T-helper 22 cell (primary cell): Measurements from ENCODE around the gene CENPP.
"Not testable (repeated sequence)": the region's sequence is repeated elsewhere in the genome, so short reads cannot be mapped to it uniquely, and the experiment has no call there.

Experiments used
- DNase-seq: peaks from one replicate; pipeline ENCODE4 v3.0.0-alpha.2; 2020; ENCODE audit warnings: low read depth

The CENPP gene

DNA sequence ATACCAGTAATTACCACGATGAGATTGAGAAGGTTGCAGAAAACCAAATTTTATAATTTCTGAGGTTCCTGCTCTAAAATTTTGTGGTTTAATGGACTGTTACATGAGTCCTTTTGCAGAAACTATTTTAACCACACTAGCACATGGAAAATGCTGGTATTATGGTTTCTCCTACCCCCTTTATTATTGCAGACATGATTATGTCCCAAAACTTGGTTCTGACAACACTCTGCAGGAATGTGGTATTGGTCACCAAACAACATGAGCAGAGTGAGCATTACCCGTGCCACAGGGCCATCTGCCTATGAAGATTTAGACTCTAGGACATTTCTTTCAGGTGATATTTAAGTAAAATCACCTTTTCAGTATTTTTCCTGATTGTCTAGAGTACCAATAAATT, 212.8 kb downstream of the CENPP start:
- DNase-seq: no peak

DNA sequence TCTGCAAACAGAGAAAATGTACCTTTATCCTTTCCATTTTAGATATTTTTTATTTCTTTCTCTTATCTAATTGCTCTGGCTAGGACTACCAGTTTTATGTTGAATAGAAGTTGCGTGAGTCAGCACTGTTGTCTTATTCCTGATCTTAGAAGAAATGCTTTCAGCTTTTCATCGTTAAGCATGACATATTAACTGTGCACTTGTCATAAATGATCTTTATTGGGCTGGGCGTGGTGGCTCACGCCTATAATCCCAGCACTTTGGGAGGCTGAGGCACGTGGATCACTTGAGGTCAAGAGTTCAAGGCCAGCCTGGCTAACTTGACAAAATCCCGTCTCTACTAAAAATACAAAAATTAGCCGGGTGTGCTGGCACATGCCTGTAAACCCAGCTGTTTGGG, 218.2 kb downstream of the CENPP start:
- DNase-seq: no peak

DNA sequence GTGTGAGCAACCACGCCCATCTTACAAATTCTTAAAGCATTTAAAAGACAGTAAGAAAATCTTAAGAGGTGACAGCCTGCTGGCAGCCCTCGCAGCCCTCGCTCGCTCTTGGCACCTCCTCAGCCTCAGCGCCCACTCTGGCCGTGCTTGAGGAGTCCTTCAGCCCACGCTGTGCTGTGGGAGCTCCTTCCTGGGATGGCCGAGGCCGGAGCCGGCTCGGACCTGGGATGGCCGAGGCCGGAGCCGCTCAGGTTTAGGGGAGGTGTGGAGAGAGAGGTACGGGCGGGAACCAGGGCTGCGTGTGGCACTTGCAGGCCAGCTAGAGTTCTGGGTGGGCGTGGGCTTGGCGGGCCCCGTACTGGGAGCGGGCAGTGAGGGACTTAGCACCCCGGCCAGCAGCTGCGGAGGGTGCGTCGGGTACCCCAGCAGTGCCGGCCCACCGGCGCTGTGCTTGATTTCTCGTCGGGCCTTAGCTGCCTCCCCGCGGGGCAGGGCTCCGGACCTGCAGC, 219.3 kb downstream of the CENPP start:
- DNase-seq: no peak

DNA sequence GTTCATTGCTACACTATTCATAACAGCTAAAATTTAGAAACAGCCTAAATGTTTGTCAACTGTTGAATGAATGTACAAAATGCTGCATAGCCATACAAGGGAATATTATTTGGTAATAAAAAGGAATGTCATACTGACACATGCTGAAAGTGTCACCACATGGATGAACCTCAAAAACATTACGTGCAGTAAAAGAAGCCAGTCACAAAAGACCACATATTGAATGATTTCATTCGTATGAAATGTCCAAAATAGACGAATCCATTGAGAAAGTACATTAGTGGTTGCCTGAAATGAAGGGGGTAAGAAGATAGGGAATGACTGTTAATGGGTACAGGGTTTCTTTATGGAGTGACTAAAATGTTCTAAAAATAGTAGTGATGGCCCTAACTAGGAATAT, 221.6 kb downstream of the CENPP start:
- DNase-seq: no peak

DNA sequence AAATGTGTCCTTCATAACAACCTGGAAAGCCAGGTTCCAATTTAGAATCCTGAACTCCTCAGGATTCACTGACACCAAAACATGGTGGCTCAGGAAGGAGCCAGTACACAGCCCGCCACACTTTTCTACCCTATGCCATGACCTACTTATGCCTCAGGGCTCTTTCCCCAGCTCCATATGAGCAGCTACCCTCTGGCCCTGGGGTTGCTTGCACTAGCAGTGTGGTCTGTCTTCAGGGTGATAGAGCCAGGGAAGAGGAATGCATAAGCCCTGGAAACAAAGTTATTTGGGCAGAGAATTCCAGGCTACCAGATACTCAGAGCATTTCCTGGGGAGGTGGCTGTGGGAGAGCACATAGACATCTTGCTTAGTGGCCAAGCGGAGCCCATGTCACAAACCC, 225.0 kb downstream of the CENPP start:
- DNase-seq: no peak

DNA sequence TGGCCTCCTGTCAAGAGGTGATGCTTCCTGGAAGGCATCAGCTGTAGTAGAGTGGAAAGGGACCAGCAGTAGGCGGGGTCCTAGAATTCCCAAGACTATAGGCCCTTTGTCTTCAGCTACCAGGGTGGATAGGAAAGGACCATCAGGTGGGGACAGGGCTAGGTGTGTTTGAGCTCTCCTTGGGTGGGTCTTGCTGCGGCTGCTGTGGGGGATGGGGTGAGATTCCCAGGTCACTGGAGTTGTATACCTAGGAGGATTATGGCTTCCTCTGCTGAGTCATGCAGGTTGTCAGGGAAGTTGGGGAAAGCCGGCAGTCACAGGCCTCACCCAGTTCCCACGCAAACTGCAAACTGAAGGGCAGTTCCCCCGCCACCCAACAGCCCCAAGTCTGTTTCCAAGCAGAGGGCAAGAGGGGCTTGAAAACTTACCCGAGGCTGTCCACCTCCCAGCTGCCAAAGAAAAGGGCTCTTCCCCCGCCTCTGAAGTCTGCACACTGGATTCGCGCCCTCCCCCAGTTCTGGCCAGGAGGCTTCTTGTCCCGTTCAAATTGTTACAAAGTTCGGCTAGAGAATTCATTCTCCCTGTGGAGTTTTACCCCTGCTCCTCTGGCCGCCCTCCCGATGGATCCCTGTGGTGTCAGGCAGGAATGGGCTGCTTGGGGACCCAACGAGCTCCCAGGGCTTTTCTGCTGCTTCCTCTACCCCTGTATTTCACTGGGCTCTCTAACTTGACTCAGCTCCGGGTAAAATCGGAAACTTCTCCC, 233.0 kb downstream of the CENPP start:
- DNase-seq: no peak

DNA sequence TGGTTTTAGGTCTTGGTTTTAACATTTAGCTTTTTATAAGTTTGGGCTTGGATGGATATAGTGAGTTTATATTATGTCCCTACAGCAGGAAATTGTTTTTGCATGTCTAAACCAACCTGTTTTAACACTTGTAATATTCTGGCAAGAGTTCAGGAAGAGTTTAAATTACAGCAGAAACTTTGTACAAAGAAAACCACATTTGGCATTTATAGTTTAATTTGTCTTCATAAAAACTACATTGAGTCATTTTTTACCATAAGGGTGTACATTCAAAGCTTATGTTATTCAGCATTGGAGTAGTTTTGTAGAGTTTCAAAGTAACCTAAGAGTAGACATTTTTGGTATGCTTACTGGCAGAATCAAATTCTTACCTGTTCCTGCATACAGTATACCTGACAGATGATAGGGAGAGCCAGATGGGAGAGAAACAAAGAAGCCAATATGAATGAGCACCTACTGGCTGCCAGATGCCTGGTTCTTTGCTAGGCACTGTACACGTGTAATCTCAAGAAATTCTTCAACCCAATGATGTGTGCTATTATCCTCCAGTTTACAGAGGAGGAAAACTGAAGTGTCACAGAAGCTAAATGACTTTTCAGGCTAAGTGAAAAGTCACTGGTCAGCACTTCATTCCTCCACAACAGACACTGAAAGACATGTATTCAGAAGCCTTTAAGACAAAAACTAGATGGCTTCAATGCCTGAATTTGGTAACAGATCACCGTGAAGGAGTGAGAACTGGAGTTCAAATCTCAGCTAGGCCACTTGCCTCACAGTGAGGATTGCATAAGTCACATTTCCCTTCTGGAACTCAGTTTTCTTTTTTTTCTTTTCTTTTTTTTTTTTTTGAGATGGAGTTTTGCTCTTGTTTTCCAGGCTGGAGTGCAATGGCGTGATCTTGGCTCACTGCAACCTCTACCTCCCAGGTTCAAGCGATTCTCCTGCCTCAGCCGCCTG, 235.9 kb downstream of the CENPP start:
- DNase-seq: no peak

DNA sequence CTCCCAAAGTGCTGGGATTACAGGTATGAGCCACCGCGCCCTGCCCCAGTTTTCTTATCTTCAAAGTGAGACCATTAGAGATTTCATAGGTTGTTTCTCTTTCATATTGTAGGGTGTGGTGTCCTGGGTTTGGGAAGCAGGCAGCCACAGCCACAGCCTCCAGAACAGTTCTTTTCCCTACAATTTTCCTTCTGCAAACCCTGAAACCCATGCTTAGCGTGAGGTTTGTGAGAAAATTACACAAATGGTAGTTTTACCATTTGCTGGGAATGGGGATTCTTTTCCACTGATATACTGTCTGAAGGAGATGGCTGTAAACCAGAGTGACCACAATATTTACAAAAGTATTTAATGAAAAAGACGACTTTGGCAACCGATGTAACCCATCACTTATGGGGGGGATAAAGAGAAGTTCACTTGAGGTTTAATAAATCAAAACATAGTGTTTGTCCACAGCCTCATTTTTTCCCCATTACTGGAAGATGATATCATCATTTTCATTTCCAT, 236.8 kb downstream of the CENPP start:
- DNase-seq: no peak

DNA sequence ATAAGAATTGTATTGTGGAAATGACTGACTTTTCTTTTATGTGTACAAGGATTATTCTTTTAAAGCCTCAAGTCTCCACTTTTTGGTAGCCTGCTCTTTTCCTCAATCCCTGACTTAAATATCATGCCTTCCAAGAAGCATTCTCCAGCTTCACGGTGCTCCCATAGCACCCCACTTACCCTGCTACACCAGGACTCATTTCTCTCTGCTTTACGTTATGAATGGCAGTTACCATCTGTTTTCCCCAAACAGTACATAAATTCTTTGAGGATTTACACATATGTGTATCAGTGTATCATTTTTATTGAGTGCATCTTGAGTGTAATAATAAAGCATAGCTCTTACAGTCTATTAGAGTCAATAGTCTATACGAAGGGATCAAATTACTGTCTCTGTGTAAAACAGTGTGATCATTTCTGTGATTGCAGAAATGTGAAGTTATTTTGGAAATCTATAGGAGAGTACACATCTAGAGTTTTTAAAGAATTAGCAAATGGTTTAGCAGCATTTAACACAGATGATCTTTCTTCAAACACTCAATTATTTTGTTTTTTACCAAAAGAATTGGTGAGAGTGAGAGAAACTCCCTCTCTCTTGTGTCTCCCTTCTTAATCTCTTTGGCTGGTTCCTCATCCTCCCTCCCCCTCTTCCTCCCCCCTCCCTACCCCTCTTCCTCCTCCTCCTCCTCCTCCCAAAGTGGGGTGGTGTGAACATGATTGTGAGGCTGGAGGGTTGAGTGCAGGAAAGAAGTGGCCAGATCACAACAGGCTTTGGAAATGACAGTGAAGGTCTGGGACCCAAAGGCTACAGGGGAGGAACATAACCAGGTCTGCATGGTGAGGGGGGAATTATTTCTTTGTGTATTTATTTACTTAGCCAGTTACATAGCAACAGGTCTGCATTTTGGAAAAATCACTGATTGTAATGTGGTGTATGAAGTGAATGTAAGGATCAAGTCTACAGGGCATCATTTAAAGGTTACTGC, 237.7 kb downstream of the CENPP start:
- DNase-seq: no peak

DNA sequence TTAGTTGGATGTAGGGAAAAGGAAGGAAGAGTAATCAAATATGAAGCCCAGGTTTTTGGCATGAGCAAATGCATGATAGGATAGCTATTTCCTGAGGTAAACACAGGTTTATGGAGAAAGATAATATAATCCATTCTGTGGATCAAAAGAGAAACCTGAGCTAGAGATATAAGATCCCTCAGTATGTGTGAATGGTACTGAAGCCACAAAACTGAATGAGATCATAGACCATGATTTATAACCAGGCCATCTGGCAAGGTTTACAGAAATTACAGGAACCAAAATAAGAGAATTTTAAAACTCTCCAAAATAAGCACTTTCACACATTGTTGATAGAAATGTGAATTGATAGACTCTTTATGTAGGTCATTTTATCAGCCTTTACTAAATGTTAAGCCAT, 238.8 kb downstream of the CENPP start:
- no peak for DNase-seq

DNA sequence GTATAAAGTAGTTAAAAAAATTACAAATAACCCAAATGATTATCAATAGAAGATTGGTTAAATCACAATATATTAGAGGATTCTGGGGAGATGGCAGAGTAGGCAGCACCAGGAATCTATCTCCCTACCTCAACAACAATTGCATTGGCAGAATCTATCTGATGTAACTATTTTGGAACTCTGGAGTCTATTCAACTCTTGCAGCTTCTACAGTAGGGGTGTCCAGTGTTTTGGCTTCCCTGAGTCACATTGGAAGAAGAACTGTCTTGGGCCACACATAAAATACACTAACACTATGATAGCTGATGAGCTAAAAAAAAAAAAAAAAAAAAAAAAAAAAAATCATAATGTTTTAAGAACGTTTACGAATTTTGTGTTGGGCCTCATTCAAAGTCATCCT, 239.2 kb downstream of the CENPP start:
- DNase-seq: no peak

DNA sequence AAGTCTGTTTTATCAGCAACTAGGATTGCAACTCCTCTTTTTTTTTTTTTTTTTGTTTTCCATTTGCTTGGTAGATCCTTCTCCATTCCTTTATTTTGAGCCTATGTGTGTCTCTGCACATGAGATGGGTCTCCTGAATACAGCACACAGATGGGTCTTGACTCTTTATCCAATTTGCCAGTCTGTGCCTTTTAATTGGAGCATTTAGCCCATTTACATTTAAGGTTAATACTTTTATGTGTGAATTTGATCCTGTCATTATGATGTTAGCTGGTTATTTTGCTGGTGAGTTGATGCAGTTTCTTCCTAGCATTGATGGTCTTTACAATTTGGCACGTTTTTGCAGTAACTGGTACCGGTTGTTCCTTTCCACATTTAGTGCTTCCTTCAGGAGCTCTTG, 246.1 kb downstream of the CENPP start:
- not testable (repeated sequence) for DNase-seq

DNA sequence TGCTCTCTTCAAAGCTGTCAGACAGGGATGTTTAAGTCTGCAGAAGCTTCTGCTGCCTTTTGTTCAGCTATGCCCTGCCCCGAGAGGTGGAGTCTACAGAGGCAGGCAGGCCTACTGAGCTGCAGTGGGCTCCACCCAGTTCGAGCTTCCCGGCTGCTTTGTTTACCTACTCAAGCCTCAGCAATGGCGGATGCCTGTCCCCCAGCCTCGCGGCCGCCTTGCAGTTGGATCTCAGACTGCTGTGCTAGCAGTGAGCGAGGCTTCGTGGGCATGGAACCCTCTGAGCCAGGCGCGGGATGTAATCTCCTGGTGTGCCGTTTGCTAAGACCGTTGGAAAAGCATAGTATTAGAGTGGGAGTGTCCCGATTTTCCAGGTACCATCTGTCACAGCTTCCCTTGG, 247.9 kb downstream of the CENPP start:
- DNase-seq: not testable (repeated sequence)

DNA sequence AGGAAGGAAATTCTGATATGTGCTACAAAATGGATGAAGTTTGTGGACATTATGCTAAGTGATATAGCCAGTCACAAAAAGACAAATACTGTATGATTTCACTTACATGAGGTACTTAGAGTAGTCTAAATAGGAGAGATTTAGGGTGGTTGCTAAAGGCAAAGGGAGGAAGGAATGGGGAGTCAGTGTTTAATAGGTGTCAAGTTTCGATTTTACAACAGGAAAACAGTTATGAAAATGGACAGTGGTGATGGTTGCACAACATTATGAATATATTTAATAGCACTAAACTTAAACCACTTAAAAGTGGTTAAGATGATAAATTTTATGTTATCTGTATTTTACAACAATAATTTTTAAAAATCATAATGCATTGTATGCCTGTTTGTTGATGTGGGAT, 250.4 kb downstream of the CENPP start:
- DNase-seq: no peak

DNA sequence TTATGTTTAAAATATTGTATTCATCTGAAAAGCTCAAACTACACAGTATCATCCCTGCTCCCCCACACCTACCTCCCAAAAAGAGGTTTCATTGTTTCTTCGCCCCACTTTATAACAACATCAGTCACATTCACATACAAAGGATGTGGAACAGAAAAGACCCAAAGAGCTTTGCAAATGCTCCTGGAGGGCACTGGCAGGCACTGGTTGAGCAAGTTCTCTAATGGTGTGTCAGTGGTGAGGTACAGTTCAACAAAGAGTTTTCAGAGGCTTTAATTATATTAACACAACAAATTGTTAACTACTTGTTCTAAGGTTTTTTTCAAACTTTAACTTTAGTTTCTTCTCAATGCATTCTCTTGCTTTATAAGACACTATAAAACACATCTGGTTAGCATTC, 264.2 kb downstream of the CENPP start:
- DNase-seq: no peak

DNA sequence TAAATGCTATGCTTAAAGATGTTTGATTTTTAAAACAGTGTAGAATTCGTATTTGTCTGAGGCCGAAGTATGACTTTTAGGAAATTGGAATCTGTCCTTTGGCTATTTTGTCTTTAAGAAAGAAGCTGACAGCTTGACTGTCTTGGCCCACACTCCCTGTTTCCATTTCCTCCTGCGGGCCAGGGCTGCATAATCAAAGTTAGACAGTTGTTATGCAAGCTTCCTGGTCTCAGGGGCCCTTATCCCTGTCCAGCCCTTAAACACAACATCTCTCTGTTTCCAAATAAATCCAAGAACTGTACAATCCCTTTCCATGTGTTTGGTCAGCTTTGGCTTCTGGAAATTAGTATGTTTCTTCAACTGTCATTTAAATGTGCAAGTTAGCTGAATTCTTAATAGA, 264.6 kb downstream of the CENPP start:
- no peak for DNase-seq

DNA sequence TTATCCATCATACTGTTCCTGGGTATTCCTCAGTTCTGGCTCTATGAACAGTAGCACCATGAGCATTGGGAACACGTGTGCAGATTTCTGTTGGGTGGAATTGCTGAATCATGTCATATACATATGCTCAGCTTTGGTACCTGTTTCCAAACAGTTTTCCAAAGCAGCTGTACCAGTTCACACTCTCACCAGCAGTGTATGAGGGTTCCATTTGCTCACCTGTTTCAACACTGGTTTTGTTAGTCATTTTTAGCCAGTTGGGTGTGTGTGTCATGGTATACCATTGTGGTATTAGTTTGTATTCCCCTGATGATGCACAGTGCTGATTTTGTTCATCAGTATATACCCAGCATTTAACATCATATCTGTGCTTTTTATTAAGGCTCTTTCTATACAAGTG, 266.8 kb downstream of the CENPP start:
- no peak for DNase-seq

DNA sequence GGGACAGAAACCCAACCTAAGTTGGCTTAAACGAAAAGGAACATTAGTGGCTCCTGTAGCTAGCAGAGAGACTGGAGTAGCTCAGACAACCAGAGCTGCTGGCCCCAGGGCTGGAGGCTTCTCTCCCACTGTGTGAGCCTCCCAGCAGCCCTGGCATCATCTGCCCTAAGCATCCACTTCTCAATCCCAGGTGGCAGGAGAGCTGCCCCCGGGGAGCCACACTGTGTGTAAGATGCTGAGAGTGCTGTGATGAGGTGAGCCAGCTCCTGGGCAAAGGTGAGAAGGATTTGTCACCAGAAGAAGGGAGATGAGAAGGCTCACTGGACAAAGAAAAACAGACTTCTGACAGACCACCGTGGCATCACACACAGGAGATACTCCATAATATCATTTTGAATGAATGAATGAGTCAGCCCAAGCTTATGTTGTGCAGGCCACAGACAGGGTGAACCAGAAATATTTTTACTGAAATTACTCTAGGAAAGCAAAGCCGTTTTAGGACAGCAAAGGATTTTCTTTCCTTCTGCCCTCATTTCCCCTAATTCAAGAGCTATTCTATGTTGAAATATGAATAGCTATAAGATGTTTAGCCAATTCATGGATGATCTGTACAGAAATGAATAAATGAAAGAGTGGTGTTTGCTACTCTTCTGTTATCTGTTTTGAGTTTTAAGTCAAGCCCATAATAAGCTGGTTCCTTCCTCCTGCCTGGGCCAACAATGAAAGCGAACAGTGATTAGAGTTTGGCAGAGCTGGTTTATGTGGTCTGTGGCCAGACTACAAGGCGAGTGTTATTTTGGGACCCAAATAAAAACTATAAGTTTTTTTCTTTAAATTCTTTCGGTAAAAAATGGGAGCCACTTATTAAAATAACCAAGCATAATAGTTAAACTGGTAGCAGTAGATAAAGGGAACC, 267.5 kb downstream of the CENPP start:
- no peak for DNase-seq

DNA sequence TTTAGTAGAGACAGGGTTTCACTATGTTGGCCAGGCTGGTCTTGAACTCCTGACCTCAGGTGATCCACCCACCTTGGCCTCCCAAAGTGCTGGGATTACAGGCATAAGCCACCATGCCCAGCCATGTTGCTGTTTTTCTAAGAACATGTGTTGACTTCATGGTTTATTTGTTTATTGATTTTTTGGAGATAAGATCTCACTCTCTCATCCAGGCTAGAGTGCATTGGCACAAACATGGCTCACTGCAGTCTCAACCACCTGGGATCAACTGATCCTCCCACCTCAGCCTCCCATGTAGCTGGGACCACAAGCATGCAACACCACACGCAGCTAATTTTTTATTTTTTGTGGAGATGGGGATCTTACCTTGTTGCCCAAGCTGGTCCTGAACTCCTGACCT, 269.3 kb downstream of the CENPP start:
- not testable (repeated sequence) for DNase-seq

DNA sequence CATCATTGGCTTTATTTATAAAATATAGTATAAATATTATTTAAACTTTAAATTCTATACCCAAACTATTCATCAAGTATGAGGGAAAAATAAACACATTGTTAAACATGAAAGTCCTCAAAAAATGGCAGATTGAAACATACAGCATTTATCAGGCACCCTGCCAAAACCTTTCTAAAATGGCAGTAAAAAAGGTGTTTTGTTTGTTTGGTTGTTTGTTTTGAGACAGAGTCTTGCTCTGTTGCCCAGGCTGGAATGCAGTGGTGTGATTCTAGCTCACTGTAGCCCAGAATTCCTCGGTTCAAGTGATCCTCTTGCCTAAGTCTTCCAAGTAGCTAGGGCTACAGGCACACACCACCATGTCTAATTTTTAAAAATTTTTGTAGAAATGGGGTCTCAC, 270.2 kb downstream of the CENPP start:
- DNase-seq: no peak

DNA sequence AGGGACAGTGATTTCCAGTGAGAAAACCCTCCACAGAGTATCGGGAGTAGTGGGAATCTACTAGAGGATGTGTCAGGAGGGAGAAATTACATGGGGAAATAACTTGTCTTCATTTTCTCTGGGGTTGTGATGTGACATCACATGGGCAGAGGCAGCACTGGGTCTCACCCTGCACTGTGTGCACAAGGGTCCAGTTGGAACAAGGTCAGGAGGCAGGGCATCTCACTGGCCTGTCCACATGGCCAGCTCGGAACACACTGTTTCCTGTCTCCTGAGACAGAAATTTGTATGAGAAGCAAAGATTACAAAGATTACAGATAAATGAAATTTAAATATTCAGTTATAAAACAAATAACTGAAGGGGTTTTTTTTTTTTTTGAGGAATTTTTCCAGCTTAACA, 272.6 kb downstream of the CENPP start:
- no peak for DNase-seq
